KMS-11 (cell line): Measurements from ENCODE around the gene GTF2A1.

Source experiments
- H2AFZ ChIP-seq: fragments of 200-600 bp; sonication (generic); 2 replicates; pipeline ENCODE4 v1.6.1; 2016; ENCODE audit warnings: antibody characterized with exemption, mixed run types, low read depth
- H3K27ac ChIP-seq: fragments of 200-600 bp; sonication (generic); 2 replicates; pipeline ENCODE4 v1.6.1; 2016; ENCODE audit warnings: mild to moderate bottlenecking, mixed run types
- H3K27me3 ChIP-seq: fragments of 200-600 bp; sonication (generic); 2 replicates; pipeline ENCODE4 v1.6.1; 2017; ENCODE audit warnings: mild to moderate bottlenecking, low read depth, mixed run types, moderate library complexity; ENCODE audit not compliant: insufficient read depth
- H3K36me3 ChIP-seq: fragments of 200-600 bp; sonication (generic); 2 replicates; pipeline ENCODE4 v1.6.1; 2017; ENCODE audit warnings: mild to moderate bottlenecking, mixed run types; ENCODE audit not compliant: insufficient read depth
- H3K4me1 ChIP-seq: fragments of 200-600 bp; sonication (generic); 2 replicates; pipeline ENCODE4 v1.6.1; 2016; ENCODE audit warnings: mild to moderate bottlenecking, low read depth, mixed run types; ENCODE audit not compliant: poor library complexity, severe bottlenecking
- H3K4me2 ChIP-seq: fragments of 200-600 bp; sonication (generic); 2 replicates; pipeline ENCODE4 v1.7.0; 2016; ENCODE audit warnings: mild to moderate bottlenecking, mixed run types
- H3K4me3 ChIP-seq: fragments of 200-600 bp; sonication (generic); IDR thresholded peaks from 2 replicates; pipeline ENCODE4 v1.6.1; 2017; ENCODE audit warnings: low read depth, low read length, mixed read lengths; ENCODE audit not compliant: insufficient read depth
- H3K79me2 ChIP-seq: fragments of 200-600 bp; sonication (generic); 2 replicates; pipeline ENCODE4 v1.6.1; 2016; ENCODE audit warnings: low read depth, mixed run types; ENCODE audit not compliant: insufficient read depth
- H3K9ac ChIP-seq: fragments of 200-600 bp; sonication (generic); 2 replicates; pipeline ENCODE4 v1.6.1; 2016; ENCODE audit warnings: mild to moderate bottlenecking, mixed run types
- H4K20me1 ChIP-seq: fragments of 200-600 bp; sonication (generic); 2 replicates; pipeline ENCODE4 v1.6.1; 2016; ENCODE audit warnings: mild to moderate bottlenecking, mixed run types; ENCODE audit not compliant: insufficient read depth
- CTCF ChIP-seq: fragments of 200-600 bp; sonication (generic); conservative IDR thresholded peaks from 2 replicates; pipeline ENCODE4 v1.6.1; 2017; ENCODE audit warnings: low read depth, mild to moderate bottlenecking, antibody characterized with exemption, low read length, moderate library complexity, mixed read lengths

Gene GTF2A1

GRCh38 chr14:81211844-81212243, 8.9 kb downstream of the GTF2A1 start:
- Histone ChIP-seq H3K4me3 (no peak overlapping the region), H3K36me3 (no peaks in the 10 kb centered on the region), H3K27me3 (no peaks in the 10 kb centered on the region), H3K4me2 (no peak overlapping the region), H3K9ac (no peak overlapping the region), H2AFZ (no peak overlapping the region), H4K20me1 (no peaks in the 10 kb centered on the region), H3K79me2 (peaks cover 28% of the 10 kb centered on the region; the same call in 1 of the 2 replicates), H3K27ac (no peak overlapping the region), H3K4me1 (peaks cover 18% of the 10 kb centered on the region)
- no peak; the same call in 1 of the 2 replicates for TF ChIP-seq CTCF

GRCh38 chr14:81209167-81209836, 11.5 kb downstream of the GTF2A1 start:
- H3K4me1 ChIP-seq = peaks cover 17% of the 10 kb centered on the region

GRCh38 chr14:81208489-81208888, 12.3 kb downstream of the GTF2A1 start:
- Histone ChIP-seq H3K4me1 (peaks cover 17% of the 10 kb centered on the region), H4K20me1 (no peaks in the 10 kb centered on the region), H3K27me3 (no peaks in the 10 kb centered on the region), H3K9ac (no peak overlapping the region), H3K4me2 (no peak overlapping the region), H2AFZ (no peak overlapping the region), H3K79me2 (peaks cover 10% of the 10 kb centered on the region; the same call in 1 of the 2 replicates), H3K36me3 (no peaks in the 10 kb centered on the region), H3K27ac (no peak overlapping the region), H3K4me3 (no peak overlapping the region)
- TF ChIP-seq CTCF = no peak

More at GRCh38 chr14:81209167-81209836, 11.5 kb downstream of the GTF2A1 start:
- Histone ChIP-seq H3K4me3 (no peak overlapping the region), H2AFZ (no peak overlapping the region), H3K27ac (no peak overlapping the region), H3K9ac (no peak overlapping the region), H3K27me3 (no peaks in the 10 kb centered on the region), H3K79me2 (peaks cover 15% of the 10 kb centered on the region; the same call in 1 of the 2 replicates), H3K4me2 (no peak overlapping the region), H4K20me1 (no peaks in the 10 kb centered on the region), H3K36me3 (no peaks in the 10 kb centered on the region)
- no peak for TF ChIP-seq CTCF

GRCh38 chr14:81206115-81206514, 14.6 kb downstream of the GTF2A1 start:
- Histone ChIP-seq H3K4me3 (no peak overlapping the region), H3K36me3 (peaks cover 8% of the 10 kb centered on the region), H3K9ac (no peak overlapping the region), H3K27ac (no peak overlapping the region), H3K79me2 (peaks cover 6% of the 10 kb centered on the region; the same call in 1 of the 2 replicates), H2AFZ (no peak overlapping the region), H3K4me2 (no peak overlapping the region), H4K20me1 (no peaks in the 10 kb centered on the region), H3K27me3 (no peaks in the 10 kb centered on the region), H3K4me1 (peaks cover 15% of the 10 kb centered on the region)
- TF ChIP-seq CTCF = no peak
